Epithelial cell of proximal tubule (primary cell): ENCODE measurements around the gene LCLAT1. TPM values are rescaled to one million over a fixed set of nuclear protein-coding genes. Genes with fewer than 3 reads are reported as not detected.

Experiments
- DNase-seq: peaks from one replicate; pipeline ENCODE4 v3.0.0-alpha.2; 2011; ENCODE audit warnings: low read depth
- H3K4me3 ChIP-seq: 2 replicates; pipeline ENCODE4 v1.5.1; 2011; ENCODE audit warnings: low read depth, mild to moderate bottlenecking, low read length
- CTCF ChIP-seq: conservative IDR thresholded peaks from 2 replicates; pipeline ENCODE4 v1.5.1; 2012; ENCODE audit warnings: low read depth, mild to moderate bottlenecking, low read length
- total RNA-seq: library from RNA; depleted of rRNA; stranded (reverse); fragments of >200 nt; gene quantifications from 2 replicates; pipeline ENCODE4 v1.2.3, GENCODE V29; 2015

The LCLAT1 gene
- total RNA-seq, 1 donor from 2014 or later, result 13.4 TPM

DNA sequence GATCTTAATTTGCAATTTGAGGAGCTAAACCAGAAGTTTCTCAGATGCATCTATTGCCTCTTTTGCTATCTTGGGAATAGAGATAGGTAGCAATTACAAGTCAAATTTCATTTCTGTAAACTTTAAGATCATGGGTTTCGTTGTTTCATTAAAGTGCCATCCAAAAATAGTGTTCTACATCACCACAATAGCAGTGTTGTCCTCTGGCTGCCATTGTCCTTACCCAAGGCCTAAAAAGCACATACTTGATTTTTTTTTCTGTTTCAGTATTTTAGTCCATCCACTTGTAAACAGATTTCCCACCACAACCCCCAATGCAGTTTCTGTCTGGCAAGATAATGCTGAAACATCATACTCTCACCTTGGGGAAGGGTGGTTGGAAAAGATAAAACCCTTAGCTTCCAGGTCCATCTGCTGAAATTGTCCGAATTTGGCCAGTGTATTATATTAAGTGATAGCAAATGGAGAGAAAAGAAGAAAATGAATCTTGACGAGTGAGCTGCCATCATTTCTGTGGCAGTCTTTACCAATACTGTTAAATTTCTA is 136.2 kb downstream of the LCLAT1 start:
- no peak for TF ChIP-seq CTCF
- DNase-seq, result no peak
- H3K4me3 ChIP-seq, result no peak overlapping the region

DNA sequence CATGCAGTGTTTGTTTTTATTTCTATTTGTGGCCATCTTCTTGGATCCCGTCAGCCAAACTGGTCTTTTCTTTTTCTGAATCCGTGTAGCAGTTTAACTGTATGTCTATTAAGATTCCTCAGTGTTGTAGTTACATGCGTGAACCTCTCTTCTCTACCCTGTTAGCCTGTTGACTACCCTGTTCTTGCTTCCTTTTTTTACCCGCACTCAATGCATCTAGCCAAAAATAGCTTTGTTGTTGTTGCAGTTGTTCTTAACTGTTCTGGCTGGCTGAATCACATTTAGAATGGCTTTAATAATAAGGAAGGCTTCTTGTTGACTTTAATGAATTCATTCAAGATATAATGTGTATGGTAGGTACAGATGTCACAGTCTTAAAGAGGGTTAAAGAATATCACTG is 137.1 kb downstream of the LCLAT1 start:
- TF ChIP-seq CTCF, result no peak
- no peak for DNase-seq
- no peak overlapping the region for H3K4me3 ChIP-seq

GRCh38 chr2:30588994-30589393 is 141.9 kb downstream of the LCLAT1 start:
- TF ChIP-seq CTCF, result no peak
- H3K4me3 ChIP-seq, result no peak overlapping the region
- no peak for DNase-seq

GRCh38 chr2:30590407-30590806 is 143.4 kb downstream of the LCLAT1 start:
- TF ChIP-seq CTCF, result no peak
- DNase-seq, result no peak
- no peak overlapping the region for H3K4me3 ChIP-seq

- H3K4me3 ChIP-seq, result no peak overlapping the region
- DNase-seq, result no peak
- TF ChIP-seq CTCF, result no peak
Measured at GRCh38 chr2:30591186-30591585, 144.1 kb downstream of the LCLAT1 start.

GRCh38 chr2:30601375-30601774 is 154.3 kb downstream of the LCLAT1 start:
- no peak overlapping the region for H3K4me3 ChIP-seq
- TF ChIP-seq CTCF, result no peak
- no peak for DNase-seq

DNA sequence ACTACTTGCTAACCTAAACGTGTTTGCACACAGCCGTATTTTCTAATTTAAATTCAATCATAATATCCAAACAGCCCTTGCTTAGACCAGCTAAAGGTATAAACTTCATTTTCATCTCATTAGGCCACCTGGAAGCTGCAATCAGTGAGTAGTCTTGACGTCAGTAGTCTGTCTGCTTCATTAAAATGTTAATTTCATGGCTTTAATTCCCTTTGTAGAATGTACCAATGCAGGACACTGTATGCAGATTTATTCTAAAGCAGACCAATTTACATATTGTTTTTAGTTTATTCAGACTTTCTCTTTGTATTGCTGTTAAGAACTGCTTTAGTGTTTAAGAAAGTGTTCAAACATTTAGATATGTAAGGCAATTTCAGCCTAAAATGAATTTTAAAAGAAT is 158.2 kb downstream of the LCLAT1 start:
- TF ChIP-seq CTCF, result no peak
- DNase-seq, result no peak
- H3K4me3 ChIP-seq, result no peak overlapping the region
